Measurements from ENCODE around the gene AP1G1. TPM values are rescaled to one million over a fixed set of nuclear protein-coding genes. Genes with fewer than 3 reads are reported as not detected.

Gene AP1G1
- total RNA-seq, 1 experiment from 2014 or later, result 79.2 TPM

- WGBS (ENCODE audit: extremely low coverage, insufficient read length, low lambda C conversion rate), result no CpG with 5 or more reads among the region's 3 CpGs
- Histone ChIP-seq H3T11ph (ENCODE audit: low read length) (no peak overlapping the region), H3K4ac (ENCODE audit: low read depth, low read length) (no peak overlapping the region)
Observed at GRCh38 chr16:71852158-71852557, 43.5 kb upstream of the AP1G1 start.

More at GRCh38 chr16:71852158-71852557, 43.5 kb upstream of the AP1G1 start:
- no peak overlapping the region for H2AK5ac ChIP-seq (ENCODE audit: insufficient read length, low read length)
- no peak overlapping the region for H3K9ac ChIP-seq (ENCODE audit: extremely low read depth, insufficient read length, low read length)
- H3K14ac ChIP-seq (ENCODE audit: insufficient read depth, low read length), result no peak overlapping the region
- H3K56ac ChIP-seq (ENCODE audit: insufficient read length, low read depth, low read length), result no peak overlapping the region
- H3K18ac ChIP-seq (ENCODE audit: insufficient read length, low read depth, low read length), result no peak overlapping the region
- H3K23me2 ChIP-seq (ENCODE audit: insufficient read length, low read depth, low read length, poor library complexity, severe bottlenecking), result no peaks in the 10 kb centered on the region
- H3K79me1 ChIP-seq (ENCODE audit: insufficient read depth, low read depth, low read length, poor library complexity, severe bottlenecking), result no peaks in the 10 kb centered on the region
- H3K4me1 ChIP-seq (ENCODE audit: insufficient read depth, low read length), result no peaks in the 10 kb centered on the region
- no peak overlapping the region for H3K27ac Mint-ChIP-seq
- H3K36me3 Mint-ChIP-seq (ENCODE audit: insufficient read depth in 1 of 3, low read depth in 3 of 3), result peaks cover 16 to 61% (median 41%) of the 10 kb centered on the region in 3 experiments; a peak in 6 of 7 replicates
- H3K79me2 ChIP-seq (ENCODE audit: insufficient read depth, low read length), result peaks cover 1% of the 10 kb centered on the region; the same call in 1 of the 2 replicates
- no peak overlapping the region for H2BK5ac ChIP-seq (ENCODE audit: insufficient read length, low read length)
- H2BK20ac ChIP-seq (ENCODE audit: low read depth, low read length, poor library complexity, severe bottlenecking), result no peak overlapping the region
- no peak overlapping the region for H2BK15ac ChIP-seq (ENCODE audit: low read depth, low read length)
- H2BK12ac ChIP-seq (ENCODE audit: insufficient read length, low read depth, low read length), result no peak overlapping the region
- no peak overlapping the region for H3K4me3 Mint-ChIP-seq
- no peak overlapping the region for H4K91ac ChIP-seq (ENCODE audit: insufficient read length, low read depth, low read length)
- no peak for DNase-seq
- H2AFZ ChIP-seq (ENCODE audit: low read length), result no peak overlapping the region
- no peaks in the 10 kb centered on the region for H3K27me3 ChIP-seq (ENCODE audit: insufficient read depth, low read length)
- H2BK120ac ChIP-seq (ENCODE audit: low read depth, low read length, poor library complexity, severe bottlenecking), result no peak overlapping the region
- peaks cover 3% of the 10 kb centered on the region in 2 experiments for H3K4me1 Mint-ChIP-seq
- H3K9me3 ChIP-seq (ENCODE audit: control insufficient read depth, low read depth, low read length), result no peaks in the 10 kb centered on the region
- H4K8ac ChIP-seq (replicated peaks; ENCODE audit: insufficient read length, low read depth, low read length), result no peak overlapping the region
- H3K23ac ChIP-seq (ENCODE audit: insufficient read length, low read depth, low read length), result no peak overlapping the region
- no peak for TF ChIP-seq CTCF (conservative IDR thresholded peaks at IDR 0.05)
- H3K27me3 Mint-ChIP-seq (ENCODE audit: low read depth), result no peaks in the 10 kb centered on the region; the same call in 1 of the 2 replicates
- H3K27ac ChIP-seq (ENCODE audit: insufficient read length, low read depth, low read length), result no peak overlapping the region
- H4K20me1 ChIP-seq (ENCODE audit: control insufficient read depth, insufficient read depth, insufficient read length), result no peaks in the 10 kb centered on the region
- no peaks in the 10 kb centered on the region for H3K9me3 Mint-ChIP-seq
- no peak overlapping the region for H4K5ac ChIP-seq (ENCODE audit: insufficient read length, low read depth, low read length)
- H3K4me2 ChIP-seq (ENCODE audit: insufficient read depth, insufficient read length, low read length), result no peak overlapping the region

All from H9 (cell line).